Neural cell (in vitro differentiated cells): ENCODE data around the gene TRABD2B. TPM values are rescaled to one million over a fixed set of nuclear protein-coding genes. Genes with fewer than 3 reads are reported as not detected.

ENCODE experiments used
- H2AFZ ChIP-seq: fragments of 200-600, 300-800 bp; sonication (generic), shearing (Covaris generic); 2 replicates; pipeline ENCODE4 v1.6.0; 2014; ENCODE audit warnings: low read depth, mild to moderate bottlenecking, antibody characterized with exemption, low read length, moderate library complexity
- H3F3A ChIP-seq: fragments of 200-600 bp; shearing (Covaris generic); 2 replicates; pipeline ENCODE4 v1.6.1; 2016; ENCODE audit warnings: mild to moderate bottlenecking, moderate library complexity, mixed read lengths, antibody characterized with exemption, low read length; ENCODE audit not compliant: insufficient read depth, poor library complexity, severe bottlenecking
- H3K27ac ChIP-seq: fragments of 200-600, 300-800 bp; sonication (generic), shearing (Covaris generic); 2 replicates; pipeline ENCODE4 v1.5.1; 2014; ENCODE audit warnings: mild to moderate bottlenecking, low read length, moderate library complexity
- H3K27me3 ChIP-seq: fragments of 300-800, 200-600 bp; sonication (generic), shearing (Covaris generic); 2 replicates; pipeline ENCODE4 v1.6.0; 2014; ENCODE audit warnings: mild to moderate bottlenecking, low read depth, low read length, moderate library complexity; ENCODE audit not compliant: insufficient read depth
- H3K36me3 ChIP-seq: fragments of 300-800, 200-600 bp; sonication (generic), shearing (Covaris generic); 2 replicates; pipeline ENCODE4 v1.5.1; 2014; ENCODE audit warnings: mild to moderate bottlenecking, antibody characterized with exemption, low read length, moderate library complexity; ENCODE audit not compliant: insufficient read depth
- H3K4me2 ChIP-seq: fragments of 300-800, 200-600 bp; sonication (generic), shearing (Covaris generic); 2 replicates; pipeline ENCODE4 v1.6.0; 2014; ENCODE audit warnings: mild to moderate bottlenecking, low read length
- H3K4me3 ChIP-seq: fragments of 300-800, 200-600 bp; sonication (generic), shearing (Covaris generic); 2 replicates; pipeline ENCODE4 v1.5.1; 2014; ENCODE audit warnings: mild to moderate bottlenecking, low read length, moderate library complexity
- H3K79me2 ChIP-seq: fragments of 200-600 bp; shearing (Covaris generic); replicated peaks from 2 replicates; pipeline ENCODE4 v1.6.0; 2014; ENCODE audit warnings: mild to moderate bottlenecking, low read length, moderate library complexity; ENCODE audit not compliant: insufficient read depth
- H3K9ac ChIP-seq: fragments of 300-800, 200-600 bp; sonication (generic), shearing (Covaris generic); 2 replicates; pipeline ENCODE4 v1.6.1; 2016; ENCODE audit warnings: mild to moderate bottlenecking, low read length, mixed read lengths
- H3K9me2 ChIP-seq: fragments of 200-600 bp; shearing (Covaris generic); 2 replicates; pipeline ENCODE4 v1.6.1; 2016; ENCODE audit warnings: mild to moderate bottlenecking, low read length, mixed read lengths; ENCODE audit not compliant: insufficient read depth
- H3K9me3 ChIP-seq: fragments of 200-600, 300-800 bp; sonication (generic), shearing (Covaris generic); 2 replicates; pipeline ENCODE4 v1.6.1; 2016; ENCODE audit warnings: mild to moderate bottlenecking, mixed run types, low read length, moderate library complexity, mixed read lengths
- H4K20me1 ChIP-seq: fragments of 200-600 bp; shearing (Covaris generic); 2 replicates; pipeline ENCODE4 v1.6.1; 2016; ENCODE audit warnings: mild to moderate bottlenecking, mixed run types; ENCODE audit not compliant: insufficient read depth
- EP300 ChIP-seq: fragments of 450-650 bp; conservative IDR thresholded peaks from 2 replicates; pipeline ENCODE4 v1.6.1; 2014; ENCODE audit warnings: antibody characterized with exemption, mild to moderate bottlenecking, moderate library complexity; ENCODE audit not compliant: poor library complexity, severe bottlenecking
- EZH2 ChIP-seq: fragments of 200-600, 300-800 bp; shearing (Covaris generic), sonication (generic); IDR thresholded peaks from 2 replicates; pipeline ENCODE4 v1.6.1; 2014; ENCODE audit warnings: antibody characterized with exemption, low read length, borderline replicate concordance, mild to moderate bottlenecking; ENCODE audit not compliant: insufficient read depth, poor library complexity, severe bottlenecking
- MXI1 ChIP-seq: fragments of 450-650 bp; conservative IDR thresholded peaks from 2 replicates; pipeline ENCODE4 v1.6.1; 2014; ENCODE audit warnings: antibody characterized with exemption, mild to moderate bottlenecking; ENCODE audit not compliant: poor library complexity, severe bottlenecking
- POLR2AphosphoS5 ChIP-seq: IDR thresholded peaks from 2 replicates; pipeline ENCODE4 v1.6.1; 2012
- RAD21 ChIP-seq: fragments of 450-650 bp; conservative IDR thresholded peaks from 2 replicates; pipeline ENCODE4 v1.6.1; 2014; ENCODE audit warnings: antibody characterized with exemption, mild to moderate bottlenecking, moderate library complexity
- SMC3 ChIP-seq: fragments of 450-650 bp; conservative IDR thresholded peaks from 2 replicates; pipeline ENCODE4 v1.6.1; 2014; ENCODE audit warnings: antibody characterized with exemption, mild to moderate bottlenecking, moderate library complexity; ENCODE audit not compliant: poor library complexity
- TAF1 ChIP-seq: IDR thresholded peaks from 2 replicates; pipeline ENCODE4 v1.6.1; 2012; ENCODE audit warnings: low read depth
- polyA plus RNA-seq: library from polyadenylated mRNA; depleted of rRNA; stranded (reverse); fragments of >200 nt; gene quantifications from 2 replicates; pipeline ENCODE4 v1.2.3, GENCODE V29; 2014
- TF ChIP-seq, protein P1 (sequence below): IDR thresholded peaks from 2 replicates; pipeline ENCODE4 v1.6.1; 2012; ENCODE audit warnings: borderline replicate concordance
- TF ChIP-seq, protein P2 (sequence below): fragments of 450-650 bp; IDR thresholded peaks from 2 replicates; pipeline ENCODE4 v1.5.1; 2014; ENCODE audit warnings: antibody characterized with exemption, mild to moderate bottlenecking, moderate library complexity; ENCODE audit not compliant: poor library complexity, severe bottlenecking

Gene TRABD2B
- polyA plus RNA-seq, 1 donor from 2014 or later: 0.02 TPM

DNA sequence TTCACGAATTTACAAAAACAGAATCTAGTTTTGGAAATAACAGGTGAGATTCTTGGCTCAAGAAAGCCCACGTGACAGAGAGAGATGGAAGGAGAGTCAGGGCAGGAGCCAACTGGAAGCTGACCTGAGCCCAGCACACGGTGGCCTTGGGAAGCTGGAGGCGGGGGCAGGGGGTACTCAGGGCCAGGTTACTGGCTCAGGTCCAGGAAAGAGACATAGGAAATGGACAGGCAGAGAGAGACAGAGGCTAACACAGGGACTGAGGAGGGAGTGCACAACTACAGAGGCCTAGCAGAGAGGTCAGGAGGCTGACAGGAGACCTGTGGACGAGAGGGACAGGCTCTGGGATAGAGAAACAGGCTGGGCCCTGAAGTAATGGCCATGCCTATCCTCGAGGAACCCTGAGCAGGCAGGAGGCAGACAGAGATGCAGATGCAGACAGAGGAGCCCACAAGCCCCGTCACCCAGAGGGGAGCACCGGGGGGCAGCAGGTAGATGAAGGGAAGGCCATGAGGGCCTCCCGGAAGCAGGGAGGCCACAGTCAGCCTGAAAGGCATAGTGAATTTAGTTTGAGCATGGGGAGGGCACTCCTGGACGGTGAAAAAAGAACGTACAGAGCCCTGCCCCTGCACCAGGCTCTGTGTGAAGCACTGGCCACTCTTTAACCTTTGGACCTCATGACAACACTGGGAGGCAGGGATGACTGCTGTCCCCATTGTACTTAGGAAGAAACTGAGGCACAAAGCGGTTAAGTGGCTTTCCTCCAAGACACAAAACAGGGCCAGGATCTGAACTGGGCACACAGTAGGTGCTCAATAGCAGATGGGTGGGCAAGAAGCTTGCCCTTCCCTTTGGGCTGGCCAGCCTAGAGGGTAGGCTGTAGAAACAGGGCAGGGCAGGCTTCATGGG is 230.1 kb downstream of the TRABD2B start:
- TF ChIP-seq EP300: no peak
- TF ChIP-seq SMC3: no peak
- TF ChIP-seq POLR2AphosphoS5: no peak
- TF ChIP-seq, protein P1, sequence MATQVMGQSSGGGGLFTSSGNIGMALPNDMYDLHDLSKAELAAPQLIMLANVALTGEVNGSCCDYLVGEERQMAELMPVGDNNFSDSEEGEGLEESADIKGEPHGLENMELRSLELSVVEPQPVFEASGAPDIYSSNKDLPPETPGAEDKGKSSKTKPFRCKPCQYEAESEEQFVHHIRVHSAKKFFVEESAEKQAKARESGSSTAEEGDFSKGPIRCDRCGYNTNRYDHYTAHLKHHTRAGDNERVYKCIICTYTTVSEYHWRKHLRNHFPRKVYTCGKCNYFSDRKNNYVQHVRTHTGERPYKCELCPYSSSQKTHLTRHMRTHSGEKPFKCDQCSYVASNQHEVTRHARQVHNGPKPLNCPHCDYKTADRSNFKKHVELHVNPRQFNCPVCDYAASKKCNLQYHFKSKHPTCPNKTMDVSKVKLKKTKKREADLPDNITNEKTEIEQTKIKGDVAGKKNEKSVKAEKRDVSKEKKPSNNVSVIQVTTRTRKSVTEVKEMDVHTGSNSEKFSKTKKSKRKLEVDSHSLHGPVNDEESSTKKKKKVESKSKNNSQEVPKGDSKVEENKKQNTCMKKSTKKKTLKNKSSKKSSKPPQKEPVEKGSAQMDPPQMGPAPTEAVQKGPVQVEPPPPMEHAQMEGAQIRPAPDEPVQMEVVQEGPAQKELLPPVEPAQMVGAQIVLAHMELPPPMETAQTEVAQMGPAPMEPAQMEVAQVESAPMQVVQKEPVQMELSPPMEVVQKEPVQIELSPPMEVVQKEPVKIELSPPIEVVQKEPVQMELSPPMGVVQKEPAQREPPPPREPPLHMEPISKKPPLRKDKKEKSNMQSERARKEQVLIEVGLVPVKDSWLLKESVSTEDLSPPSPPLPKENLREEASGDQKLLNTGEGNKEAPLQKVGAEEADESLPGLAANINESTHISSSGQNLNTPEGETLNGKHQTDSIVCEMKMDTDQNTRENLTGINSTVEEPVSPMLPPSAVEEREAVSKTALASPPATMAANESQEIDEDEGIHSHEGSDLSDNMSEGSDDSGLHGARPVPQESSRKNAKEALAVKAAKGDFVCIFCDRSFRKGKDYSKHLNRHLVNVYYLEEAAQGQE: no peak
- TF ChIP-seq EZH2: no peak
- no peak for TF ChIP-seq MXI1
- TF ChIP-seq RAD21: no peak
- no peak for TF ChIP-seq TAF1
- TF ChIP-seq, protein P2, sequence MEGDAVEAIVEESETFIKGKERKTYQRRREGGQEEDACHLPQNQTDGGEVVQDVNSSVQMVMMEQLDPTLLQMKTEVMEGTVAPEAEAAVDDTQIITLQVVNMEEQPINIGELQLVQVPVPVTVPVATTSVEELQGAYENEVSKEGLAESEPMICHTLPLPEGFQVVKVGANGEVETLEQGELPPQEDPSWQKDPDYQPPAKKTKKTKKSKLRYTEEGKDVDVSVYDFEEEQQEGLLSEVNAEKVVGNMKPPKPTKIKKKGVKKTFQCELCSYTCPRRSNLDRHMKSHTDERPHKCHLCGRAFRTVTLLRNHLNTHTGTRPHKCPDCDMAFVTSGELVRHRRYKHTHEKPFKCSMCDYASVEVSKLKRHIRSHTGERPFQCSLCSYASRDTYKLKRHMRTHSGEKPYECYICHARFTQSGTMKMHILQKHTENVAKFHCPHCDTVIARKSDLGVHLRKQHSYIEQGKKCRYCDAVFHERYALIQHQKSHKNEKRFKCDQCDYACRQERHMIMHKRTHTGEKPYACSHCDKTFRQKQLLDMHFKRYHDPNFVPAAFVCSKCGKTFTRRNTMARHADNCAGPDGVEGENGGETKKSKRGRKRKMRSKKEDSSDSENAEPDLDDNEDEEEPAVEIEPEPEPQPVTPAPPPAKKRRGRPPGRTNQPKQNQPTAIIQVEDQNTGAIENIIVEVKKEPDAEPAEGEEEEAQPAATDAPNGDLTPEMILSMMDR: no peak
- Histone ChIP-seq H4K20me1 (no peaks in the 10 kb centered on the region), H3K9ac (no peak overlapping the region), H3K27ac (no peak overlapping the region), H3K36me3 (no peaks in the 10 kb centered on the region), H3K4me2 (no peak overlapping the region), H3K27me3 (no peaks in the 10 kb centered on the region), H3F3A (no peaks in the 10 kb centered on the region), H3K9me2 (no peaks in the 10 kb centered on the region), H3K79me2 (no peaks in the 10 kb centered on the region), H3K9me3 (no peaks in the 10 kb centered on the region), H2AFZ (no peak overlapping the region), H3K4me3 (no peak overlapping the region)

DNA sequence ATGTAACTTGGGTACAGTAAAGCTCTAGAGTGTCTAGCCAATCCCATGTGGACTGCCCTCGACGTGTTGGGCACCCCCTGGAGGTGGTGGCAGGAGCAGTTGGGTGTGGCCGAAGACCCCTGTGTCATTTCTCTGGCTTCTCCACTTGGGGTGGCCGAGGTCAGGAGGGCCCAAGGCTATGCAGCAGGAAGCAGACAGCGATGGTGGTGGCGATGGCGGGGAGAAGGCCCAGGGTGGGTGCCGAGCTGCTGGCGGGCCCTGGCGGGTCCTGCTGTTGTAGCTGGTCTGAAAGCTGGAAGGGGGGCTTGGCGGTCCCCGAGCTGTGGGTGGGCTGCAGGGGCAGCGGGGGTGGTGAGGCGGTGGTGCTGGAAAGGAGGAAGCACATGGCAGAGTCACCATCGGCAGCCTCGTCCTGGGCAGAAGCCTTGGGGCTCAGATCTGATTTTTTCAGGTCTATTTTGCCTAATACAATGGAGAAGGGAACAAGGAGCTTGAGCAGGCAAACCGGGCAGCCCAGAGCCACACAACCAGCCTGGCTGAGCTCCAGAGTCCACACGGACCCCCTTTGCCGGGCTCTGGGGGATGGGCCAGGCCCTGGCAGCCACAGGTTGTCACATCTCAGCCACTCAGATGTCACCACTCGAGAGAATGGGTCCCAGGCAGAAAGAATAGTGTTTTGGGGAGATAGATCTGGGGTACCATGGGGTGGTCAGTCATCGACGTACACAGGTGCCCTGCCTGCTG is 231.3 kb downstream of the TRABD2B start:
- H3K36me3 ChIP-seq: no peaks in the 10 kb centered on the region
- H3K9me2 ChIP-seq: no peaks in the 10 kb centered on the region
- no peaks in the 10 kb centered on the region for H3K27me3 ChIP-seq
- H3K9ac ChIP-seq: no peak overlapping the region
- H4K20me1 ChIP-seq: no peaks in the 10 kb centered on the region
- no peak overlapping the region for H2AFZ ChIP-seq
- no peaks in the 10 kb centered on the region for H3F3A ChIP-seq
- no peaks in the 10 kb centered on the region for H3K9me3 ChIP-seq
- no peak overlapping the region for H3K4me3 ChIP-seq
- H3K27ac ChIP-seq: no peak overlapping the region
- no peaks in the 10 kb centered on the region for H3K79me2 ChIP-seq
- H3K4me2 ChIP-seq: no peak overlapping the region
- TF ChIP-seq MXI1 (no peak), EZH2 (no peak), TAF1 (no peak), EP300 (no peak), RAD21 (no peak), SMC3 (no peak), POLR2AphosphoS5 (no peak)
- TF ChIP-seq, protein P2: no peak
- TF ChIP-seq, protein P1: no peak
